Liver (tissue), 9 donors: ENCODE data around the gene MAGIX. TPM values are rescaled to one million over a fixed set of nuclear protein-coding genes. Genes with fewer than 3 reads are reported as not detected.

Experiments used
- DNase-seq: peaks from one replicate; pipeline ENCODE4 v3.0.0-alpha.2; 2017; ENCODE audit warnings: low spot score
- H3K27ac ChIP-seq, 2 donors: one replicate each; pipeline ENCODE4 v1.7.0; 2013; ENCODE audit warnings: inconsistent platforms in 2 of 2, low read length in 2 of 2, control low read depth in 1 of 2, low read depth in 1 of 2, mild to moderate bottlenecking in 1 of 2
- H3K27me3 ChIP-seq, 4 donors: one replicate each; pipeline versions ENCODE4 v1.6.1 to v1.7.0; 2013; ENCODE audit warnings: low read length in 3 of 4, inconsistent platforms in 1 of 4, mild to moderate bottlenecking in 1 of 4, moderate library complexity in 1 of 4; ENCODE audit not compliant: control insufficient read depth in 4 of 4, insufficient read depth in 4 of 4
- H3K36me3 ChIP-seq, 4 donors: one replicate each; pipeline versions ENCODE4 v1.6.1 to v1.7.0; 2013; ENCODE audit warnings: low read length in 3 of 4, mild to moderate bottlenecking in 3 of 4, low read depth in 1 of 4, moderate library complexity in 1 of 4; ENCODE audit not compliant: control insufficient read depth in 4 of 4, insufficient read depth in 3 of 4
- H3K4me1 ChIP-seq, 4 donors: one replicate each; pipeline versions ENCODE4 v1.6.1 to v1.7.0; 2013; ENCODE audit warnings: low read length in 3 of 4, mild to moderate bottlenecking in 3 of 4, moderate library complexity in 1 of 4; ENCODE audit not compliant: control insufficient read depth in 4 of 4, insufficient read depth in 4 of 4
- H3K4me3 ChIP-seq, 3 donors: one replicate each; pipeline versions ENCODE4 v1.6.1 to v1.7.0; 2013; ENCODE audit warnings: low read length in 3 of 3, control low read depth in 1 of 3, low read depth in 1 of 3, mild to moderate bottlenecking in 1 of 3
- H3K9ac ChIP-seq, 2 donors: one replicate each; pipeline ENCODE4 v1.7.0; 2013; ENCODE audit warnings: low read length in 2 of 2, mild to moderate bottlenecking in 2 of 2, moderate library complexity in 2 of 2, control low read depth in 1 of 2, low read depth in 1 of 2
- H3K9me3 ChIP-seq, 4 donors: one replicate each; pipeline versions ENCODE4 v1.6.1 to v1.7.0; 2013; ENCODE audit warnings: low read length in 3 of 4; ENCODE audit not compliant: control insufficient read depth in 4 of 4
- ATF3 ChIP-seq: IDR thresholded peaks from 2 replicates; pipeline ENCODE4 v1.6.1; 2016; ENCODE audit warnings: antibody characterized with exemption
- CTCF ChIP-seq: fragments of 150-350 bp; IDR thresholded peaks from 2 replicates; pipeline ENCODE4 v1.5.1; 2017; ENCODE audit warnings: improper control_type of control experiment, low read depth, low read length; ENCODE audit not compliant: missing input control
- EGR1 ChIP-seq, 2 donors: IDR thresholded peaks; 2 replicates each; pipeline ENCODE4 v1.6.1; 2016 to 2018; ENCODE audit warnings: antibody characterized with exemption in 2 of 2, low read depth in 2 of 2
- FOXA1 ChIP-seq: IDR thresholded peaks from 2 replicates; pipeline ENCODE4 v1.6.1; 2016; ENCODE audit warnings: antibody characterized with exemption
- FOXA2 ChIP-seq: IDR thresholded peaks from 2 replicates; pipeline ENCODE4 v1.6.1; 2016; ENCODE audit warnings: antibody characterized with exemption
- GABPA ChIP-seq, 2 donors: IDR thresholded peaks in 1 of 2; conservative IDR thresholded peaks in 1 of 2; 2 replicates each; pipeline ENCODE4 v1.6.1; 2016; ENCODE audit warnings: antibody characterized with exemption in 2 of 2, mild to moderate bottlenecking in 1 of 2, moderate library complexity in 1 of 2
- HNF4A ChIP-seq, 2 donors: conservative IDR thresholded peaks; 2 replicates each; pipeline ENCODE4 v1.6.1; 2016; ENCODE audit warnings: antibody characterized with exemption in 2 of 2, mild to moderate bottlenecking in 2 of 2
- HNF4G ChIP-seq: IDR thresholded peaks from 2 replicates; pipeline ENCODE4 v1.6.1; 2016; ENCODE audit warnings: antibody characterized with exemption
- JUND ChIP-seq, 2 donors: IDR thresholded peaks; 2 replicates each; pipeline ENCODE4 v1.6.1; 2016; ENCODE audit warnings: antibody characterized with exemption in 2 of 2
- MAX ChIP-seq: IDR thresholded peaks from 2 replicates; pipeline ENCODE4 v1.6.1; 2016; ENCODE audit warnings: antibody characterized with exemption
- NR2F2 ChIP-seq: IDR thresholded peaks from 2 replicates; pipeline ENCODE4 v1.6.1; 2016; ENCODE audit warnings: antibody characterized with exemption
- RAD21 ChIP-seq, 2 donors: IDR thresholded peaks; 2 replicates each; pipeline ENCODE4 v1.6.1; 2016; ENCODE audit warnings: antibody characterized with exemption in 2 of 2, mild to moderate bottlenecking in 2 of 2
- REST ChIP-seq: IDR thresholded peaks from 2 replicates; pipeline ENCODE4 v1.6.1; 2016; ENCODE audit warnings: antibody characterized with exemption, mild to moderate bottlenecking
- RXRA ChIP-seq, 2 donors: IDR thresholded peaks; 2 replicates each; pipeline ENCODE4 v1.6.1; 2017 to 2018; ENCODE audit warnings: antibody characterized with exemption in 2 of 2, mild to moderate bottlenecking in 1 of 2
- SP1 ChIP-seq: IDR thresholded peaks from 2 replicates; pipeline ENCODE4 v1.6.1; 2018; ENCODE audit warnings: antibody characterized with exemption, mild to moderate bottlenecking
- TAF1 ChIP-seq: conservative IDR thresholded peaks from 2 replicates; pipeline ENCODE4 v1.6.1; 2016; ENCODE audit warnings: antibody characterized with exemption, mild to moderate bottlenecking
- YY1 ChIP-seq: IDR thresholded peaks from 2 replicates; pipeline ENCODE4 v1.6.1; 2016; ENCODE audit warnings: antibody characterized with exemption, mild to moderate bottlenecking
- ZBTB33 ChIP-seq: IDR thresholded peaks from 2 replicates; pipeline ENCODE4 v1.6.1; 2016; ENCODE audit warnings: antibody characterized with exemption
- WGBS: extraction: QIAGEN DNeasy Blood & Tissue Kit; methylation state at CpG from one replicate; pipeline ENCODE4 v1.1.7; 2013; 5-methylcytosine and 5-hydroxymethylcytosine counted together
- polyA plus RNA-seq, 2 donors: library from polyadenylated mRNA; stranded (reverse) in 1 of 2; unstranded in 1 of 2; fragments of 200-250 nt in 1 of 2; fragments of >200 nt in 1 of 2; fragmentation: Nextera tagmentation in 1 of 2; extraction: Ambion mirVana in 1 of 2; gene quantifications; one replicate each; pipeline versions ENCODE4 v1.2.1 to v1.2.3, GENCODE V29; 2013 to 2015
- total RNA-seq, 2 donors: library from RNA; depleted of rRNA; stranded (reverse); fragments of >200 nt; gene quantifications; one replicate each; pipeline ENCODE4 v1.2.3, GENCODE V29; 2014
- donor health status: healthy.
- donor health status: healthy.
- donor health status: healthy.
- donor health status: healthy.
- donor health status: healthy.

Gene MAGIX
- total and polyA plus RNA-seq, 4 donors: 2.9 to 10.8 (median 7.9) TPM

GRCh38 chrX:49120091-49120490 is 42.5 kb upstream of the MAGIX start:
- DNase-seq: no peak
- Histone ChIP-seq H3K4me3 (no peak overlapping the region), H3K27ac (no peak overlapping the region), H3K9ac (no peak overlapping the region), H3K4me1 (peaks cover 0 to 16% (median 9%) of the 10 kb centered on the region in 4 donors), H3K9me3 (no peaks in the 10 kb centered on the region), H3K27me3 (no peaks in the 10 kb centered on the region), H3K36me3 (peaks cover 3 to 38% (median 12%) of the 10 kb centered on the region in 4 donors)
- TF ChIP-seq RAD21 (IDR thresholded peaks at IDR 0.05) (peak in 1 of 2 donors; percentile 49), HNF4G (no peak), ZBTB33 (no peak), TAF1 (no peak), REST (no peak), NR2F2 (no peak)
- 69% methylated on average over 1 of the region's 1 CpG for WGBS

GRCh38 chrX:49122499-49122898 is 40.1 kb upstream of the MAGIX start:
- no peaks in the 10 kb centered on the region for H3K27me3 ChIP-seq
- H3K9me3 ChIP-seq: no peaks in the 10 kb centered on the region
- WGBS: 87% methylated on average over 5 of the region's 5 CpGs
- H3K27ac ChIP-seq: no peak overlapping the region
- H3K4me1 ChIP-seq: peaks cover 0 to 16% (median 9%) of the 10 kb centered on the region in 4 donors
- peaks cover 0 to 18% (median 4%) of the 10 kb centered on the region in 4 donors for H3K36me3 ChIP-seq
- H3K4me3 ChIP-seq: peak overlapping the region; percentile 58 to 96 (median 90)
- DNase-seq: no peak
- peak overlapping the region in 1 of 2 donors; percentile 95 for H3K9ac ChIP-seq
- no peak for TF ChIP-seq RAD21 (IDR thresholded peaks at IDR 0.05)
- no peak for TF ChIP-seq FOXA1
- no peak for TF ChIP-seq FOXA2
- TF ChIP-seq ATF3: no peak
- TF ChIP-seq REST: no peak
- no peak for TF ChIP-seq MAX
- no peak for TF ChIP-seq HNF4G
- no peak for TF ChIP-seq YY1
- TF ChIP-seq ZBTB33: no peak
- no peak for TF ChIP-seq JUND (IDR thresholded peaks at IDR 0.05)
- no peak for TF ChIP-seq TAF1
- TF ChIP-seq NR2F2: no peak
- no peak for TF ChIP-seq HNF4A (conservative IDR thresholded peaks at IDR 0.05)
- no peak for TF ChIP-seq CTCF
- no peak for TF ChIP-seq RXRA (IDR thresholded peaks at IDR 0.05)
- TF ChIP-seq SP1: no peak
- TF ChIP-seq GABPA (IDR thresholded peaks at IDR 0.05 in 1 of 2, conservative IDR thresholded peaks at IDR 0.05 in 1 of 2): no peak
- no peak for TF ChIP-seq EGR1 (IDR thresholded peaks at IDR 0.05; ENCODE audit: low read depth in 2 of 2)
